ENCODE results near the gene LRRC23. TPM values are rescaled to one million over a fixed set of nuclear protein-coding genes. Genes with fewer than 3 reads are reported as not detected.

The LRRC23 gene
- total and polyA plus RNA-seq, 2 of the 13 experiments (the other 11 are each of a cell fraction or from before 2014, with no cell fraction given): 6.0 to 7.8 TPM

DNA sequence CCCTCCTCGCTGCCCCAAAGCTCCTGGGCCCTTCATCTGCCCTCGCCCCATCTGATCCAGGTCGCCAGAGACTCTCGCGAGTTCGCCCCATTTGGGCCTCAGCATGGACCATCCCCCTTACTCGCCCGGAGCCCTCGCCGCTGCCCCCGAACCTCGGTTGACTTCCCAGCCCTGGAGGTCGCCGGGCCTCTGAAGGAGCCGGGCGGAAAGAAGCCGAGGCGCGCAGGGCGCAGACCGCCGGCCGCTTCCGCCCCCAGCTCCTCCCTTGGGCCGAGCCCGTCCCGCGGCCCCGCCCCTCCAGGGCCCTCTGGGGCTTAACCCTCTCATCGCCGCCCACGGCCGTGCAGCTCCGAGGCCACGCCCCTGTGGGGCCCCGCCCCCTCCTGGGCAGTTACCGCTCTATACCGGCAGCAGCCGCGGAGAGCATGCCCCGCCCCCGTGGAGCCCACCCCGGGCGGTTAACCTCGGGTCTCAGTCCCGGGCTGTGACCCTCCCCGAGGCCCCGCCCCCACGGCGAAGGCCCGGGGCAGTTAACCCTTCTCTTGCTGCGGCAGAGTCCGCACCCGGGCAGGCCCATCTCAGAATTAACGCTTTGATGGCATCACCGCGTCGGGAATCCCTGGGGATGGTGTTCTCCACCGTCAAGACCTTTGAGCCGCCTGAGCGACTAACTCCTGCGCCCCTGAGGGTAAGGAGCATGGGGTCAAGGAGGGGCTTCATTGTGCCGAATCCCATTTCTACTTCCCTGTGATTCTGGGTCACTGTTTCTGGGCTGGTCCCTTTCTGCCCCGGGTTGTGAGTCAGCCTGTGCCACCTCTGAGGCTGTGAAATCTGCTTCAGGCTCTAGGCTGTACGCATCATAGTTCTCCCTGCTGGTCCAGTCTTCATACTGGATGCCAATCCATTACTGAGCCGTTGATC, 31.3 kb upstream of the LRRC23 start, which contains the start of gene SPSB2 (continued):
- no peak for TF ChIP-seq ZNF281 (CRISPR knock-in tag; IDR thresholded peaks at IDR 0.05; ENCODE audit: borderline replicate concordance)
- TF ChIP-seq ZNF691 (CRISPR knock-in tag; IDR thresholded peaks at IDR 0.05; ENCODE audit: borderline replicate concordance, low read depth): no peak; the same call in 1 of the 2 replicates
- no peak for TF ChIP-seq HMGA1 (CRISPR knock-in tag; conservative IDR thresholded peaks at IDR 0.05)
- peak; percentile 59 for TF ChIP-seq HDAC2 (CRISPR knock-in tag; IDR thresholded peaks at IDR 0.05)
- no peak for TF ChIP-seq ZBTB40 (IDR thresholded peaks at IDR 0.05)
- no peak; the same call in 1 of the 2 replicates for TF ChIP-seq ZBTB40 (CRISPR knock-in tag; IDR thresholded peaks at IDR 0.05)
- no peak for TF ChIP-seq ZNF576 (CRISPR knock-in tag; IDR thresholded peaks at IDR 0.05)
- TF ChIP-seq TSC22D2 (CRISPR knock-in tag; IDR thresholded peaks at IDR 0.05; ENCODE audit: borderline replicate concordance): no peak
- TF ChIP-seq HNRNPUL1 (IDR thresholded peaks at IDR 0.05; ENCODE audit: low read depth, low read length): peak; percentile 58; the same call in 1 of the 2 replicates
- no peak; the same call in 1 of the 2 replicates for TF ChIP-seq ZNF891 (CRISPR knock-in tag; IDR thresholded peaks at IDR 0.05)
- no peak for TF ChIP-seq DNMT3B (CRISPR knock-in tag; conservative IDR thresholded peaks at IDR 0.05)
- no peak for TF ChIP-seq ZNF562 (CRISPR knock-in tag; IDR thresholded peaks at IDR 0.05; ENCODE audit: borderline replicate concordance)
- no peak for TF ChIP-seq ZNF775 (CRISPR knock-in tag; IDR thresholded peaks at IDR 0.05; ENCODE audit: borderline replicate concordance)
- TF ChIP-seq YY1 (IDR thresholded peaks at IDR 0.05; ENCODE audit: insufficient read depth, insufficient replicate concordance, low read depth, low read length): peak; percentile 66
